Spleen (tissue), 11 donors: Measurements from ENCODE around the gene HECTD1. TPM values are rescaled to one million over a fixed set of nuclear protein-coding genes. Genes with fewer than 3 reads are reported as not detected.
"Not testable (repeated sequence)": the region's sequence is repeated elsewhere in the genome, so short reads cannot be mapped to it uniquely, and the experiment has no call there.

ENCODE experiments used
- DNase-seq: peaks from one replicate; pipeline ENCODE4 v3.0.0-alpha.2; 2020
- H3K27ac ChIP-seq, 8 donors: fragments of 200-600 bp; sonication (generic) in 7 of 8; 1 replicate in 4 of 8; 2 replicates in 4 of 8; pipeline versions ENCODE4 v1.5.0 to v1.8.0; 2016 to 2021; ENCODE audit warnings: inconsistent platforms in 4 of 8, mild to moderate bottlenecking in 4 of 8, moderate library complexity in 1 of 8
- H3K27me3 ChIP-seq, 7 donors: fragments of 200-600 bp; sonication (generic) in 6 of 7; replicated peaks in 1 of 7; 1 replicate in 4 of 7; 2 replicates in 3 of 7; pipeline versions ENCODE4 v1.5.0 to v1.8.0; 2016 to 2021; ENCODE audit warnings: inconsistent platforms in 3 of 7, mild to moderate bottlenecking in 1 of 7
- H3K36me3 ChIP-seq, 6 donors: fragments of 200-600 bp; sonication (generic) in 5 of 6; 1 replicate in 4 of 6; 2 replicates in 2 of 6; pipeline versions ENCODE4 v1.5.0 to v1.8.0; 2016 to 2021; ENCODE audit warnings: inconsistent platforms in 2 of 6
- H3K4me1 ChIP-seq, 6 donors: fragments of 200-600 bp; sonication (generic) in 5 of 6; 1 replicate in 3 of 6; 2 replicates in 3 of 6; pipeline versions ENCODE4 v1.5.0 to v1.8.0; 2016 to 2021; ENCODE audit warnings: inconsistent platforms in 3 of 6
- H3K4me3 ChIP-seq, 8 donors: fragments of 200-600 bp; sonication (generic) in 7 of 8; 1 replicate in 4 of 8; 2 replicates in 4 of 8; pipeline versions ENCODE4 v1.5.0 to v1.8.0; 2016 to 2021; ENCODE audit warnings: inconsistent platforms in 4 of 8, mild to moderate bottlenecking in 4 of 8, moderate library complexity in 2 of 8
- H3K9me3 ChIP-seq, 8 donors: fragments of 200-600 bp; sonication (generic) in 7 of 8; 1 replicate in 4 of 8; 2 replicates in 4 of 8; pipeline versions ENCODE4 v1.5.0 to v1.8.0; 2016 to 2021; ENCODE audit warnings: inconsistent platforms in 4 of 8
- POLR2A ChIP-seq, 3 donors: fragments of 450-650 bp; IDR thresholded peaks; one replicate each; pipeline ENCODE4 v1.5.1; 2017; ENCODE audit warnings: antibody characterized with exemption in 3 of 3, mild to moderate bottlenecking in 1 of 3
- POLR2AphosphoS5 ChIP-seq, 3 donors: sonication (generic); formaldehyde crosslinking; IDR thresholded peaks; one replicate each; pipeline ENCODE4 v1.5.1; 2017; ENCODE audit warnings: antibody characterized with exemption in 3 of 3
- WGBS, 5 donors: extraction: QIAGEN DNeasy Blood & Tissue Kit in 3 of 5; methylation state at CpG; one replicate each; pipeline versions ENCODE4 v1.1.5 to v1.1.7; 2013 to 2018; 5-methylcytosine and 5-hydroxymethylcytosine counted together
- intact Hi-C: fragments of 100-400 bp; cut with DNase I; formaldehyde crosslinking; loops from one replicate; pipeline ENCODE4 v1.15.0; 2023; ENCODE audit warnings: low total_unique reads
- polyA plus RNA-seq, 3 donors: library from polyadenylated mRNA; stranded (reverse); fragments of 200-250 nt; gene quantifications; one replicate each; pipeline ENCODE4 v1.2.1, GENCODE V29; 2013
- total RNA-seq, 7 donors: library from RNA; depleted of rRNA in 3 of 7; stranded (reverse); fragments of >200 nt in 3 of 7; fragmentation: NEBNext Ultra II Directional in 4 of 7; extraction: Animal tissue kit (Norgen Biotek cat#: 25700) in 4 of 7; gene quantifications; one replicate each; pipeline versions ENCODE4 v1.1.0 to v1.2.1, GENCODE V29; 2016 to 2021
- TF ChIP-seq, protein P1 (sequence below), 11 experiments: fragments of 200-600 bp in 7 of 11; fragments of 450-650 bp in 4 of 11; sonication (generic) in 4 of 11; IDR thresholded peaks in 8 of 11; conservative IDR thresholded peaks in 3 of 11; 1 replicate in 7 of 11; 2 replicates in 4 of 11; pipeline versions ENCODE4 v1.4.0 to v1.8.0; 2016 to 2021; ENCODE audit warnings: antibody characterized with exemption in 11 of 11, inconsistent platforms in 4 of 11, mild to moderate bottlenecking in 1 of 11
- donor health status: healthy with polysubstance abuse.
- donor health status: DM: no; HTN: no; CAD: no; lungs with moderate emphysema.
- donor health status: DM: no; HTN: no; CAD: no.
- donor health status: Bipolar disorder and iron deficiency.
- donor health status: healthy.
- donor health status: DM: no; HTN: no; CAD: no.
- donor health status: DM: yes; HTN: yes; CAD: no.

HECTD1 gene
- total and polyA plus RNA-seq, 10 donors = 27.6 to 176 (median 145) TPM

DNA sequence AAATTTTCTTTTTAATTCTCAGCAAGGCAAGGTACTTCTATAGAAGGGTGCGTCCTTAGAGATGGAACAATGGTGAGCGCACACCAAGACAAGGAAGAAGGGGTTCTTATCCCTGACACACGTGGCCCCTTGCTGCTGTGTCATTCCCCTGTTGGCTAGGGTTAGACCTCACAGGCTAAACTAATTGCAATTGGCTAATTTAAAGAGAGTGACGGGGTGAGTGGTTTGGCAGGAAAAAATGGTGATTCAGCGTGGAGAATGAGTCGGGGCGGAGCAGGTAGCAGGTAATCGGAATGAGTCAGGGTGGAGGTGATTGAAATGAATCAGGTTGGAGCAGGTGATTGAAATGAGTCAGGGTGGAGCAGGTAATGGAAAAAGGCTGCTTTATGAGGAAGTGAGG is 36.3 kb upstream of the HECTD1 start:
- TF ChIP-seq POLR2A (IDR thresholded peaks at IDR 0.05) = no peak
- no peak for TF ChIP-seq POLR2AphosphoS5 (IDR thresholded peaks at IDR 0.05)
- TF ChIP-seq, protein P1, sequence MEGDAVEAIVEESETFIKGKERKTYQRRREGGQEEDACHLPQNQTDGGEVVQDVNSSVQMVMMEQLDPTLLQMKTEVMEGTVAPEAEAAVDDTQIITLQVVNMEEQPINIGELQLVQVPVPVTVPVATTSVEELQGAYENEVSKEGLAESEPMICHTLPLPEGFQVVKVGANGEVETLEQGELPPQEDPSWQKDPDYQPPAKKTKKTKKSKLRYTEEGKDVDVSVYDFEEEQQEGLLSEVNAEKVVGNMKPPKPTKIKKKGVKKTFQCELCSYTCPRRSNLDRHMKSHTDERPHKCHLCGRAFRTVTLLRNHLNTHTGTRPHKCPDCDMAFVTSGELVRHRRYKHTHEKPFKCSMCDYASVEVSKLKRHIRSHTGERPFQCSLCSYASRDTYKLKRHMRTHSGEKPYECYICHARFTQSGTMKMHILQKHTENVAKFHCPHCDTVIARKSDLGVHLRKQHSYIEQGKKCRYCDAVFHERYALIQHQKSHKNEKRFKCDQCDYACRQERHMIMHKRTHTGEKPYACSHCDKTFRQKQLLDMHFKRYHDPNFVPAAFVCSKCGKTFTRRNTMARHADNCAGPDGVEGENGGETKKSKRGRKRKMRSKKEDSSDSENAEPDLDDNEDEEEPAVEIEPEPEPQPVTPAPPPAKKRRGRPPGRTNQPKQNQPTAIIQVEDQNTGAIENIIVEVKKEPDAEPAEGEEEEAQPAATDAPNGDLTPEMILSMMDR (IDR thresholded peaks at IDR 0.05 in 8 of 11, conservative IDR thresholded peaks at IDR 0.05 in 3 of 11) = no peak
- WGBS, 5 donors = 71 to 91% (median 83%) methylated on average over 8 of the region's 8 CpGs
- Histone ChIP-seq H3K9me3 (no peaks in the 10 kb centered on the region), H3K36me3 (no peaks in the 10 kb centered on the region), H3K27ac (no peak overlapping the region), H3K4me3 (no peak overlapping the region), H3K4me1 (peaks cover 0 to 14% (median 8%) of the 10 kb centered on the region in 6 donors), H3K27me3 (no peaks in the 10 kb centered on the region)
- no peak for DNase-seq
- intact Hi-C loops = no loop called here

DNA sequence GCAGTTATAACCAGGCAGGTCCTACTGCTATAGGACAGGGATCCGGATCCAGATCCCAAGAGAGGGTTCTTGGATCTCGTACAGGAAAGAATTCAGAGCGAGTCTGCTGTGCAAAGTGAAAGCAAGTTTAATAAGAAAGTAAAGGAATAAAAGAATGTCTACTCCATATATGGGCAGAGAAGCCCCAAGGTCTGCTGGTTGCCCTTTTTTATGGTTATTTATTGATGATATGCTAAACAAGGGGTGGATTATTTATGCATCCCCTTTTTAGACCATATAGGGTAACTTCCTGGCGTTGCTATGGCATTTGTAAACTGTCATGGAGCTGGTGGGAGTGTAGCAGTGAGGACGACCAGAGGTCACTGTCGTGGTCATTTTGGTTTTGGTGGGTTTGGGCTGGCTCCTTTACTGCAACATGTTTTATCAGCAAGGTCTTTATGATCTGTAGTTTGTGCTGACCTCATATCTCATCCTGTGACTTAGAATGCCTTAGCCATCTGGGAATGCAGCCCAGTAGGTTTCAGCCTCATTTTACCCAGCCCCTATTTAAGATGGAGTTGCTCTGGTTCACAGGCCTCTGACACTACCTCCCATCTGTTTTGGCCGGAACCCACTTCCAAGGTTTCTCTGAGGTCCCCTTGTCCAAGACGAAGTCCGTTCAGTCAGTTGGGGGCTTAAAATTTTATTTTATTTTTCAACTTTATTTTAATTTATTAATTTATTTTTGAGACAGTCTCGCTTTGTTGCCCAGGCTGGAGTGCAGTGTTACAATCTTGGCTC is 34.8 kb upstream of the HECTD1 start:
- H3K4me1 ChIP-seq = peaks cover 0 to 14% (median 8%) of the 10 kb centered on the region in 6 donors
- H3K36me3 ChIP-seq, intact Hi-C loops, DNase-seq, H3K27me3 ChIP-seq, H3K9me3 ChIP-seq: not testable (repeated sequence)
- H3K27ac ChIP-seq = peak overlapping the region in 5 of 8 donors; percentile 1 to 44 (median 27)
- H3K4me3 ChIP-seq = peak overlapping the region in 1 of 8 donors; percentile 7
- 75 to 87% (median 82%) methylated on average over 10 of the region's 10 CpGs for WGBS, 5 donors

DNA sequence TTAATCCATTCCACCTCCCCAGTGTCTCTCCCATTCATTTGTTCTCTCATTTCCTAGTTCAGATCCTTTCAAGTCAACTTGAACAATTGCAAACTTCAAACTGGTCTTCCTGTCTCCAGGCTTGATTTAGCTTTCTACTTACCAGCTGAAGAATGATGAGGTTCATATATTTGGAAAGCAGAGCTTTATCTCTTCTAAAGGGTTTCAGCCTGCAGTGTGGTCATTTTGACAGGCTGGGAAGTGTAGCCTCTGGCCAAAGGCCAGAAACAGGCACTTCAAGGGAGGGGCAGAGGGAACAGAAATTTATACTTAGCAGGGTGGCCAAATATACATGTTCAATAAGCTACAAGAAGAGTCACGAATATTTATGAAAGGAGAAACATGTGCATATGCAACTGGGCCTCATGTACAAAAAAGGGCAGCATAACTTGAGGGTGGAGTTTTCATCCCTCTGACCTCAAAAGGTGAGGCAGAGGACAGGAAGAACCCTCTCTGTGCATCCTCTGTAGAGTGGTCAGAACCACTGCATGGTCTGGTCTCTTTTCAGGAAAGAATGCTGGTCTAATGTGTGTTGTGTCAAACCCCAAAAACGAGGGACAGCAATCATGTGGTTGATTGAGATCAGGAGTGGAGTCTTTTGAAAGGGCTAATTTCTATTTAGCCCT is 34.0 kb upstream of the HECTD1 start:
- no peaks in the 10 kb centered on the region for H3K27me3 ChIP-seq
- TF ChIP-seq, protein P1 (IDR thresholded peaks at IDR 0.05 in 8 of 11, conservative IDR thresholded peaks at IDR 0.05 in 3 of 11) = no peak
- TF ChIP-seq POLR2AphosphoS5 (IDR thresholded peaks at IDR 0.05) (no peak), POLR2A (IDR thresholded peaks at IDR 0.05) (no peak)
- DNase-seq = no peak
- H3K9me3 ChIP-seq = no peaks in the 10 kb centered on the region
- no peak overlapping the region for H3K4me3 ChIP-seq
- intact Hi-C loops = no loop called here
- 44 to 71% (median 60%) methylated on average over 2 of the region's 2 CpGs for WGBS, 5 donors
- peaks cover 0 to 14% (median 8%) of the 10 kb centered on the region in 6 donors for H3K4me1 ChIP-seq
- H3K27ac ChIP-seq = peak overlapping the region in 5 of 8 donors; percentile 1 to 44 (median 27)
- no peaks in the 10 kb centered on the region for H3K36me3 ChIP-seq

DNA sequence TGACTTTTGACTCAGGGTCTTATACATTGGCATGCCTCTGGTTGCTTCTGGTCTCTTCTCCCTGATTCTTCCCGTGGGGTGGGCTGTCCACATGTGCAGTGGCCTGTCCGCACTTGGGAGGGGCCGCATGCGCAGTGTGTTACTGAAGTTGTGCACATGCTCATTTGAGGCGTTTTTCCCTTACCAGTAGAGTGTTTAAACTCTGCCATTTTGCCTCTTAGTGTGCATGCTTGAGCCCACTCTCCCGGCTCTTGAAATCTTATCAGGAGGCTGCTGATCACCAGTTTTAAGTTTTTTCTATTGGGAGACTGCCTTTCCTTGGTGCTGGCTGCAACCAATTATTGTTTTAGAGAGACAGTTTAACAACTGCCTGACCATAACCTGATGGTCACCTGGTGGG is 32.1 kb upstream of the HECTD1 start:
- peaks cover 0 to 14% (median 8%) of the 10 kb centered on the region in 6 donors for H3K4me1 ChIP-seq
- 86 to 92% (median 87%) methylated on average over 6 of the region's 6 CpGs for WGBS, 5 donors
- DNase-seq = no peak
- no peaks in the 10 kb centered on the region for H3K27me3 ChIP-seq
- no peak overlapping the region for H3K27ac ChIP-seq
- H3K9me3 ChIP-seq = no peaks in the 10 kb centered on the region
- TF ChIP-seq, protein P1 (IDR thresholded peaks at IDR 0.05 in 8 of 11, conservative IDR thresholded peaks at IDR 0.05 in 3 of 11) = no peak
- TF ChIP-seq POLR2A (IDR thresholded peaks at IDR 0.05) (no peak), POLR2AphosphoS5 (IDR thresholded peaks at IDR 0.05) (no peak)
- H3K36me3 ChIP-seq = no peaks in the 10 kb centered on the region
- intact Hi-C loops = no loop called here
- no peak overlapping the region for H3K4me3 ChIP-seq
